T-helper 2 cell treated with Interferon-gamma antibody and Interleukin-4, amounts not matched to agents 5 μg/mL and 100 μg/mL, for 36 hours (primary cell): ENCODE data around the gene CCDC85A.

Experiments
- DNase-seq: peaks from one replicate; pipeline ENCODE4 v3.0.0; 2021; ENCODE audit warnings: low spot score
- H3K27ac Mint-ChIP-seq: one replicate; pipeline ENCODE4 v1.8.0; 2021; ENCODE audit warnings: mild to moderate bottlenecking, mixed read lengths
- H3K27me3 Mint-ChIP-seq: one replicate; pipeline ENCODE4 v1.8.0; 2021; ENCODE audit warnings: low read depth, mixed read lengths
- H3K36me3 Mint-ChIP-seq: one replicate; pipeline ENCODE4 v1.8.0; 2021; ENCODE audit warnings: low read depth, mixed read lengths
- H3K4me1 Mint-ChIP-seq: one replicate; pipeline ENCODE4 v1.8.0; 2021; ENCODE audit warnings: low read depth, mixed read lengths
- H3K4me3 Mint-ChIP-seq: one replicate; pipeline ENCODE4 v1.8.0; 2022; ENCODE audit warnings: mild to moderate bottlenecking, moderate library complexity, mixed read lengths
- H3K9me3 Mint-ChIP-seq: one replicate; pipeline ENCODE4 v1.8.0; 2021; ENCODE audit warnings: mixed read lengths

CCDC85A gene

DNA sequence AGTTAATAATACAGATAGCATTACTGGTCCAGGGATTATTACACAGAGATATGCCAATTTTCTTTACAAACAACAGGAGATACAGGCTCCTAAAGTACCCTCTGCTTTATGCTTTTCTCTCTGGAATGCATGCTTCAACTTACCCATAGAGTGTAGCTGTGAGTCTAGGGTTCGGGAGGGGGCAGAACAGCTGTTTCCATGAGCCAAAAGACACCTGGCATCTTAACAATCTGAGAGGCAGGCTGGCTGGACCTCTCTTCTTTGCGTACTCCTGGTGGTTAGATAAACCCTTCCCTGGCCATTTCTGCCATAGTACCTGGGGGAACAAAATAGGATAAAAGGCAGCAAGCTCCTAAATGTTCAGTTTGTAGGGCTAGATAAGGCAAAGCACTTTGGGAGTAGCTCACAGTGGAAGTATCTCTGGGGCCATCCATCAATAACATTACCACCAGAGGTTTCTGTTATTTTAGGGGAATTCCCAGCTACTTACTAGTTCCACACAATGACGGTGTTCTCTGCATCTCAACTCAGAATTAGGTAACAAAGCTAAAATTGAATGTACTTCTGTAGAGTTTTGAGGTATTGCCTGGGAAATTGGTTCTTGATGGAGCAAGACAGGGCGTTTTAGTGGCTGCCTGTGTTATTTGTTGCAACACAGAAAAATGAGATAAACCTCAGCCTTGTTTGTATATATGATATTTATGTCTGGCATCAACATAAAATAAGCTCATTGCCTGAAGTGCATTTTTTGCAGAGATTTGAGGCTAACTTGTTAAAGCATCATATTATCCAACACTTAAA, 6.2 kb upstream of the CCDC85A start:
- Mint-ChIP-seq H3K27me3 (peaks cover 11% of the 10 kb centered on the region), H3K27ac (no peak overlapping the region), H3K9me3 (no peaks in the 10 kb centered on the region), H3K36me3 (no peaks in the 10 kb centered on the region), H3K4me1 (no peaks in the 10 kb centered on the region), H3K4me3 (no peak overlapping the region)
- no peak for DNase-seq

DNA sequence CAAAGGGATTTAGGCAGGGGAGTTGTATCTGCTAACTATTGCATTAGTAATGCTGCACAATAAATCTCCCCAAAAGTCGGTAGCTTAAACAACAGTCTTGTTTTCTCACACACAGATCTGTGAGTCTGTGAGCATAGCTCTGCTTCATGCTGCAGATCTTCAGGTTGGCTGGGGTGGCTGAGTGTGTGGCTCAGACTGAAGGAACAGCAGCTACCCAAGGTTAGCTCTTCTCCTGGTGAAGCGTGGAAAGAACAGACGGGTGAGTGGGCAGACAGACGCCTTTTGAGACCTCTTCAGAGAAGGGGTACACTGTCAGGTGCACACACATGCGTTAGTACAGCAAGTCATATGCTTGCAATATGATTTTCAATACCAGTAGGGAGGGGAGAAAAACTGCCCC, 3.9 kb upstream of the CCDC85A start:
- Mint-ChIP-seq H3K27me3 (peaks cover 19% of the 10 kb centered on the region), H3K9me3 (no peaks in the 10 kb centered on the region), H3K36me3 (no peaks in the 10 kb centered on the region), H3K4me1 (peaks cover 2% of the 10 kb centered on the region), H3K4me3 (no peak overlapping the region), H3K27ac (no peak overlapping the region)
- no peak for DNase-seq

DNA sequence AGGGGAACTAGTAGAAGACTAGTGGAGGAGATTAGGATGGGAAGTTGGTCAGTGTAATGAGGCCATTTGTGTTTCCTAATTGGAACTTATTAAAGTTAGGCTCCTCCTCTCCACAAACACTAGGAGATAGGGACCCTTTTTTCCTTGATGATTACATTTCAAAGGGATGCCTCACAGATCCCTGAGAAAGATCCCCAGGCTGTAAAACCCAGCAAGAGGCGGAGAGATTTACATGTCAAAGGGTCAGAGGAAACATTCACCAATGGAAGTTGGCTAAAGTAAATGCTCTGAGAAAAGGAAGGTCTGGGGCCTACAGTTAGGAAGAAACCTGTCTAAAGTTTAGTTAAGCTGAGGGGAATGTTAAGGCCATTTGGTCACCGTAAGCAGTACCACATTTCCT, 1.4 kb upstream of the CCDC85A start:
- peaks cover 44% of the 10 kb centered on the region for H3K27me3 Mint-ChIP-seq
- no peaks in the 10 kb centered on the region for H3K36me3 Mint-ChIP-seq
- H3K9me3 Mint-ChIP-seq = no peaks in the 10 kb centered on the region
- no peak for DNase-seq
- H3K27ac Mint-ChIP-seq = no peak overlapping the region
- H3K4me1 Mint-ChIP-seq = peaks cover 2% of the 10 kb centered on the region
- H3K4me3 Mint-ChIP-seq = no peak overlapping the region

DNA sequence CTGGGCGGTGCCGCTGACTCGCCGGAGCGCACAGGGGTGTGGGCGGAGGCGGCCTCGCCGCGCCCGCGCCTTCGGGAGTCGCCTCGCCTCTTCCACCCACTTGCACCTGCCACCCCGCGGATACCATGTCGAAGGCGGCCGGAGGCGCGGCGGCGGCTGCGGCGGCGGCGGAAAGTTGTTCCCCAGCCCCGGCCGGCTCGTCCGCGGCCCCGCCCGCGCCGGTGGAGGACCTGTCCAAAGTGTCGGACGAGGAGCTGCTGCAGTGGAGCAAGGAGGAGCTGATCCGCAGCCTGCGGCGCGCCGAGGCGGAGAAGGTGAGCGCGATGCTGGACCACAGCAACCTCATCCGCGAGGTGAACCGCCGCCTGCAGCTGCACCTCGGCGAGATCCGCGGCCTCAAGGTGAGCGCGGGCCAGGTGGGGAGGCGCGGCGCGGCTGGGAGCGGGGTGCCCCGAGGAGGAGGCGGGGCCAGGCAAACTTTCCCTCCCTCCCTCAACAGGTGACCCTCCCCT, 766 bp downstream of the CCDC85A start:
- DNase-seq = no peak
- Mint-ChIP-seq H3K9me3 (no peaks in the 10 kb centered on the region), H3K27ac (no peak overlapping the region), H3K4me3 (no peak overlapping the region), H3K27me3 (peaks cover 51% of the 10 kb centered on the region), H3K36me3 (no peaks in the 10 kb centered on the region), H3K4me1 (peaks cover 2% of the 10 kb centered on the region)

DNA sequence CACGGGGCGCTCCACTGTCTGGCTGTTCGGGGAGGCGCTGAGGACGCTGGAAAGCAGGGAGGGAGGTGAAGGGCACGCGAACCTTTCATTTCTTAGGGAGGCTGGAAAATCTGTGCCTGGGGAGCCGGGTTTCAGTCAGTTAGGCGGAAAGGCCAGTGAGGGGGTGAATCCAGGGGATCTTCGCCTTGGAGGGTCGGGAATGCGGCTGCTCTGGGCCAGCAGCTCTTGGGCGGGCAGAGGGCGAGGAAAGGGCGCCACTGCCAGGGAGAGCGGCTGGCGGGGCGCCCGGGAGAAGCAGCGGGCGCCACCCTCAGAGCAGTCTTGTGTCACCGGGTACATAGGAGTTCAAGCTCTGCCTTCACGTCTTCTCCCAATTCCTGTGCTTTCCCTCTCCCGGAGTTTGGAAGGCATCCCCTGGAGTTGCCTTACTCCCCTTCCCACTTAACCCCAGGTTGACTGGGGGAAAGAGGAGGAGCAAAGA, 1.4 kb downstream of the CCDC85A start:
- Mint-ChIP-seq H3K36me3 (no peaks in the 10 kb centered on the region), H3K4me3 (peak overlapping the region; percentile 26), H3K27me3 (peaks cover 51% of the 10 kb centered on the region), H3K9me3 (no peaks in the 10 kb centered on the region), H3K27ac (no peak overlapping the region), H3K4me1 (peaks cover 2% of the 10 kb centered on the region)
- DNase-seq = no peak

DNA sequence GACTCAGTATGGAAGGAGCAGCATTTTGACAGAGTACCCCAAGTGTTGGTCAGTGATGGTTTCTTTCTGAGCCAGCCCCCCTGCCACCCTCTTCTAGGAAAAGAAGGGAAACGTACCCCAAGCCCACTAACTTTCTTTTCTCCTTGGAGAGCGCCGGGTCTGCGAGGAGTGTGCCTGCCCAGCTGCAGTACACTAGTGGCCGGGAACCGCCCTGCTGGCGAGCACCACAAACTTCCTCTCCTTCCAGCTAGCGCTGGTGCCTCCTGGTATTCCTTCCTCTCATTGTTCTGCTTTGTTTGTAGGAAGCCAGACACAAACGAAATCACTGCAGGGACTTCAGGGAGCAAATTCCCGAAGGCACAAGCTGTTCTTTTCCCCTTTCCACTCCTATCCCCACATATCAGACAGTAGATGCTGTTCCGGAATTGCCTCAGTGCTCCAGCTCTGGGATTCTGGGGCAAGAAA, 1.8 kb downstream of the CCDC85A start:
- H3K4me1 Mint-ChIP-seq = peaks cover 2% of the 10 kb centered on the region
- no peaks in the 10 kb centered on the region for H3K36me3 Mint-ChIP-seq
- no peak overlapping the region for H3K27ac Mint-ChIP-seq
- peaks cover 51% of the 10 kb centered on the region for H3K27me3 Mint-ChIP-seq
- DNase-seq = no peak
- H3K9me3 Mint-ChIP-seq = no peaks in the 10 kb centered on the region
- H3K4me3 Mint-ChIP-seq = peak overlapping the region; percentile 26

DNA sequence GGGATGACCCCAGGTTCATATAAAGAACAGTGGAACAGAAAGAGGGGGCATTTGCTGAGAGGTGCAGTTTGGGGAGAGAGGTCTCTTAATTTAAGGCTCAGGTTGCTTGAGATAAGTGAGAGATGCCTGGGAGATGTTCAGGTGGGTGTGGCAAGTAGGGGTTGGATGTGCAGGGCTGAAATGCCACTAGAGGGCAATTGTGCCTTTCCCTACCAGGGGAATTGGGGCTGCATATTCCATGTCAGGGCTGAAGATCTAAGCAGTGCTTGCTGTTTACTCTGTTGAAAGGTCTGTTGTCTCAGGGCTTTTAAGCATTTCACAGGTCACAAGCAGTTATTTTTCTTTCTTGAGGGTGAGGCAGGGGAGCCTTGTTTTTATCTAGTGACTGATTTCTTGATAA, 7.8 kb downstream of the CCDC85A start:
- Mint-ChIP-seq H3K27ac (no peak overlapping the region), H3K9me3 (no peaks in the 10 kb centered on the region), H3K4me3 (no peak overlapping the region), H3K27me3 (peaks cover 17% of the 10 kb centered on the region), H3K4me1 (no peaks in the 10 kb centered on the region), H3K36me3 (no peaks in the 10 kb centered on the region)
- DNase-seq = no peak

DNA sequence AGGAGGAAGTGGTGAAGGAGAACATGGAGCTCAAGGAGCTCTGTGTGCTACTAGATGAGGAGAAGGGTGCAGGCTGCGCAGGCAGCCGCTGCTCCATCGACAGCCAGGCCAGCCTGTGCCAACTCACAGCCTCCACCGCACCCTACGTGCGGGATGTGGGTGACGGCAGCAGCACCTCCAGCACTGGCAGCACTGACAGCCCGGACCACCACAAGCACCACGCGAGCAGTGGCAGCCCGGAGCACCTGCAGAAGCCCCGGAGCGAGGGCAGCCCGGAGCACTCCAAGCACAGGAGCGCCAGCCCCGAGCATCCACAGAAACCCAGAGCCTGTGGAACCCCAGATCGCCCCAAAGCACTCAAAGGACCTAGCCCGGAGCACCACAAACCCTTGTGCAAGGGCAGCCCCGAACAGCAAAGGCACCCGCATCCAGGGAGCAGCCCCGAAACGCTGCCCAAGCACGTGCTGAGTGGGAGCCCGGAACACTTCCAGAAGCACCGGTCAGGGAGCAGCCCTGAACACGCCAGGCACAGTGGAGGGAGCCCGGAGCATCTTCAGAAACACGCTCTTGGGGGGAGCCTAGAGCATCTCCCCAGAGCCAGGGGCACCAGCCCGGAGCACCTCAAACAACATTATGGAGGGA, 9.0 kb downstream of the CCDC85A start:
- Mint-ChIP-seq H3K4me1 (no peaks in the 10 kb centered on the region), H3K4me3 (no peak overlapping the region), H3K27ac (no peak overlapping the region), H3K9me3 (no peaks in the 10 kb centered on the region), H3K36me3 (no peaks in the 10 kb centered on the region), H3K27me3 (peaks cover 5% of the 10 kb centered on the region)
- no peak for DNase-seq

DNA sequence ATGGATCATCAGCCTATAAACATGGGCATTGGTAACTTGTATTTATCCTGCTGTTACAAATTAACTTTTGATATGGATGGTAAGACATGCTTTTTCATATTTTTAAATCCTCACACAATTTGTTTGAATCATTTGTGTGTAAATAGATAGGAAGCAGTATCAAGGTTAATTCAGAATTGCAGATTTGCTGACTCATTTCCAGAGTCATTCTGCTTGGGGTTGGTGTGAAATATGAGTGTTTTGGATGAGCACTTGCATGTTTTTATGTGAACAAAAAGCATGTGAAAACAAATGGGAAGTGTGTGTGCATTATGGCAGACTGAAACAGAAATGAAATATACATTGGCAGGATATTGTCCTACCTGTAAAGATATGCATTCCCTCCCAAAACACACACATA, 11.8 kb downstream of the CCDC85A start:
- DNase-seq = no peak
- no peaks in the 10 kb centered on the region for H3K4me1 Mint-ChIP-seq
- no peak overlapping the region for H3K4me3 Mint-ChIP-seq
- no peaks in the 10 kb centered on the region for H3K36me3 Mint-ChIP-seq
- H3K9me3 Mint-ChIP-seq = no peaks in the 10 kb centered on the region
- H3K27me3 Mint-ChIP-seq = no peaks in the 10 kb centered on the region
- no peak overlapping the region for H3K27ac Mint-ChIP-seq

DNA sequence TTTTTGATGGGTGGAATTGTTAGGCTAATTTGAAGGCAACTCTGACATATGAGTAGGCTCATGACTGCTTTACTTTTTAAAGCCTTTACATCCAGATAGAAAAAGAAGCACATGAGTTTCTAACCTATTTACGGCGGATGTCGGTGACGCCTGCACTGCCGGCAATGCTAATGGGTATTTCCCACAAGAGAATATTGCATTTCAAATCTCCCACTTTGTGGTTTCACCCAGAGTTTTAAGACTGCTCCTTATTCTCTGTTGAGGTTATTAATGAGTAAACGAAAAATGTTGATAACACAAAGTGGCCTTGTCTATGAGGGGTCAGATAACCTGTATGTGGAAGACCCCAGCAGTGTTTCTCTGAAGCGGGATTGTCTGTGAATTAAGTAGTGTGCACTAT, 14.0 kb downstream of the CCDC85A start:
- no peaks in the 10 kb centered on the region for H3K36me3 Mint-ChIP-seq
- no peaks in the 10 kb centered on the region for H3K4me1 Mint-ChIP-seq
- DNase-seq = no peak
- no peaks in the 10 kb centered on the region for H3K27me3 Mint-ChIP-seq
- no peaks in the 10 kb centered on the region for H3K9me3 Mint-ChIP-seq
- H3K4me3 Mint-ChIP-seq = no peak overlapping the region
- no peak overlapping the region for H3K27ac Mint-ChIP-seq

DNA sequence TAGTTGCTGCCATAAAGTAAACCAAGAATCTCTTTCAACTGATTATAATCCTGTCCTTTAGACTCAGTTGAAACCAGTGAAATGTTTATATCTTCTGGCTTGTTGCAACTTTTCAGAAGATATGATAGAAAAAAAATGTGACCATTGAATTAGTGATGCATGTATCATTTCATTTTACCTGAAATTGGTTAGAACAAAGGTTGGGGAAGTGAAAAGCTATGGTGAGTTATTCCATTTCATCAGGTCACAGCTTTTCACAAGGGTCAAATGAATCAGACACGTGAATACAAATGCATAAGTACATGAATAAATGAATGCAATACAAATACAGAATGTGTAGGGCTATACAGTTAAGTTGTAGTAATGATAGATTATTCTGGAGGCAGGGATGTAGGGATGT, 15.1 kb downstream of the CCDC85A start:
- Mint-ChIP-seq H3K9me3 (no peaks in the 10 kb centered on the region), H3K4me1 (no peaks in the 10 kb centered on the region)

DNA sequence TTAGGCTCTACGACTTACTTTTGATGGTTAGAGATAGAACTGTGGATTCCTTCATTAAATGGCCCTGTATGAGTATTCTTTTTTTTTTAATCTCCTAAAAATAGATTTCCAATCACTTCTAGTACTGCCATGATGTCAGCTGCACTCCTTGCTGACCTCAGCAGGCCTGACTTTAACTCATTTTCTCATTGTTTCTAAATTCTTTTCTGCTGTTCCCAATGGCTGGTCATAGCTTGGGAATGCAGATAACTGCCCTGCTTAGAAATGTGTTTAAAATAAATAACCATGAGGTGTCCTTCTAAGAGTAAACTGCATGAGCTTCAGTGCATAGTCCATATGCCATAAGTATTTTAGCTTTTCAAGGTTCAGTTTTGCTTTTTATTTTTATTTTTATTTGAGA, 15.7 kb downstream of the CCDC85A start:
- no peaks in the 10 kb centered on the region for H3K27me3 Mint-ChIP-seq
- H3K27ac Mint-ChIP-seq = no peak overlapping the region
- no peaks in the 10 kb centered on the region for H3K9me3 Mint-ChIP-seq
- no peaks in the 10 kb centered on the region for H3K36me3 Mint-ChIP-seq
- no peaks in the 10 kb centered on the region for H3K4me1 Mint-ChIP-seq
- no peak overlapping the region for H3K4me3 Mint-ChIP-seq
- DNase-seq = no peak

More for the DNA sequence above, 15.1 kb downstream of the CCDC85A start:
- no peak overlapping the region for H3K27ac Mint-ChIP-seq
- no peaks in the 10 kb centered on the region for H3K36me3 Mint-ChIP-seq
- no peaks in the 10 kb centered on the region for H3K27me3 Mint-ChIP-seq
- no peak overlapping the region for H3K4me3 Mint-ChIP-seq
- no peak for DNase-seq

DNA sequence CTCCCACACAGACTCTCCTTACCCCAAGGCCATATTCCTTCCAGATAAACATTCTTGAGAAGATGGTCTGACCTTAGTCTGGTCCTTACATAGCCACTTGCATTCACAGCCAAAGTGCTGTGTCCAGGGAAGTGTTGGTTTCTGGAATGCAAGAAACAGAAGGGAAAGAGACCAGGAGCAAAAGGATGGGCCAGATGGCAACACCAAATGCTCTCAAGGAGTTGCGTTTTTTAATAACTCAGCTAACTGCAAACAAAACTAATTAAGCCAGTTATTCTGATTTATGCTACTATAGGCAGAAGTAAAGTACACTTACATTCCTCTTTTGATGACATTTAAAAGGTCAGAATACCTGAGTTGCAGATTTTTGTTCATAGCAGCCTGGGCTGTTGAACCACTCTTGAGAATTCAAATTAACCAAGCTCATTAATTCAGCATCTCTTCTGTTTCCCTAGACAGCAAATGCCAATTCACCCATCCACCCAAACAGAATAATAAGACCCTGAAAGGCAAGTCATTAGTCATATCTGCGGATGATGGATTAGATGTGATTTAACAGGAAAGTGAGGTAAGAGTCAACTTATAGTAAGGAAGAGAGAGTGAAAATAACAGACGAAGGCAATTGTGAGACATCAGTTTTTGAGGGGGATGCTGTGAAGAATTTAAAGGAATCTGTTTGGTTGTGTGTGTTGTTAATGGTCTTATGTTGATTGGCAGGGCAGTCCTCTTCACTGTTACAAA, 18.8 kb downstream of the CCDC85A start:
- H3K4me3 Mint-ChIP-seq = no peak overlapping the region
- no peak for DNase-seq
- H3K36me3 Mint-ChIP-seq = no peaks in the 10 kb centered on the region
- no peak overlapping the region for H3K27ac Mint-ChIP-seq
- no peaks in the 10 kb centered on the region for H3K4me1 Mint-ChIP-seq
- H3K27me3 Mint-ChIP-seq = no peaks in the 10 kb centered on the region
- no peaks in the 10 kb centered on the region for H3K9me3 Mint-ChIP-seq

DNA sequence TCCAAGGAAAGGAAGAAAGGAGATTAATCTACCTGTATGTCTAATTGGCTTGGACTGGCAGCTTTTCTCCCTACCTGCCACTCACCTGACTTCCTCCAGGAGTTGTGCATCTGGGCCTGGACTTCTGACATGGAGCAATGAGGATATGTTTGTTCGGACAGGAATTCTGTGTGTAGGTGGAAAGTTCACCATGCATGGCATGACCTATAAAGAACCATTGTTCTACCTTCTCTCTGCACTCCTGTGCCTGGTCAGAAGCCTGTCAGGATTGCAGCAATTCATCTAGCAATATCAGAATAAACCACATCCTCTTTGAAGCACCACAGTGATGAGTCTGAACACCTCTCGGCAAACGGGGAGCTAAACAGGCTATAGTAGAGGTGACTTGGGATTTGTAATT, 20.8 kb downstream of the CCDC85A start:
- H3K4me3 Mint-ChIP-seq = no peak overlapping the region

More for the DNA sequence above, 20.8 kb downstream of the CCDC85A start:
- DNase-seq = no peak
- Mint-ChIP-seq H3K27me3 (no peaks in the 10 kb centered on the region), H3K36me3 (no peaks in the 10 kb centered on the region), H3K9me3 (no peaks in the 10 kb centered on the region), H3K4me1 (no peaks in the 10 kb centered on the region), H3K27ac (no peak overlapping the region)
